Psoas muscle (tissue), 8 donors: ENCODE data around the gene NEK5. TPM values are rescaled to one million over a fixed set of nuclear protein-coding genes. Genes with fewer than 3 reads are reported as not detected.

Experiments used
- ATAC-seq, 4 donors: fragments of 200-7000 bp; cut with Tn5 transposase; one replicate each; pipeline ENCODE4 v1.9.1; 2020; ENCODE audit warnings: moderate library complexity in 3 of 4, mild to moderate bottlenecking in 2 of 4
- DNase-seq, 2 donors: peaks; one replicate each; pipeline ENCODE4 v3.0.0-alpha.2; 2020
- H3K27ac ChIP-seq: fragments of 200-600 bp; one replicate; pipeline ENCODE4 v1.8.0; 2022
- H3K27me3 ChIP-seq, 3 donors: fragments of 200-600 bp in 1 of 3; one replicate each; pipeline versions ENCODE4 v1.6.1 to v1.8.0; 2013 to 2022; ENCODE audit warnings: low read length in 2 of 3, mild to moderate bottlenecking in 2 of 3, moderate library complexity in 1 of 3; ENCODE audit not compliant: insufficient read depth in 3 of 3
- H3K36me3 ChIP-seq, 2 donors: fragments of 200-600 bp in 1 of 2; one replicate each; pipeline versions ENCODE4 v1.6.1 to v1.8.0; 2013 to 2022; ENCODE audit warnings: low read depth in 1 of 2, mild to moderate bottlenecking in 1 of 2, moderate library complexity in 1 of 2; ENCODE audit not compliant: insufficient read depth in 1 of 2
- H3K4me1 ChIP-seq: fragments of 200-600 bp; one replicate; pipeline ENCODE4 v1.8.0; 2022
- H3K4me3 ChIP-seq: fragments of 200-600 bp; one replicate; pipeline ENCODE4 v1.8.0; 2022; ENCODE audit warnings: mild to moderate bottlenecking
- H3K9me3 ChIP-seq: fragments of 200-600 bp; one replicate; pipeline ENCODE4 v1.8.0; 2022
- CTCF ChIP-seq: fragments of 200-600 bp; IDR thresholded peaks from one replicate; pipeline ENCODE4 v1.8.0; 2022; ENCODE audit warnings: antibody characterized with exemption
- WGBS, 3 donors: extraction: QIAGEN DNeasy Blood & Tissue Kit; methylation state at CpG; one replicate each; pipeline versions ENCODE4 v1.1.6 to v1.1.7; 2013; 5-methylcytosine and 5-hydroxymethylcytosine counted together
- intact Hi-C, 2 donors: fragments of 100-400 bp; cut with DNase I; formaldehyde crosslinking; loops; one replicate each; pipeline versions ENCODE4 v1.11.0 to v1.14.2; 2022
- polyA plus RNA-seq, 3 donors: library from polyadenylated mRNA; stranded (reverse); fragments of 200-250 nt; gene quantifications; one replicate each; pipeline ENCODE4 v1.2.3, GENCODE V29; 2013
- total RNA-seq, 4 donors: library from RNA; stranded (reverse); fragmentation: NEBNext Ultra II Directional in 2 of 4; extraction: Animal tissue kit (Norgen Biotek cat#: 25700) in 2 of 4; gene quantifications; one replicate each; pipeline versions ENCODE4 v1.2.1 to v1.2.4, GENCODE V29; 2021 to 2023
- donor health status: healthy with polysubstance abuse.
- donor health status: DM: no; HTN: no; CAD: no; lungs with moderate emphysema.
- donor health status: Bipolar disorder and iron deficiency.
- donor health status: healthy.
- donor health status: DM: yes; HTN: yes; CAD: no.
- donor health status: DM: no; HTN: no; CAD: no.
- donor health status: DM: no; HTN: no; CAD: no.
- donor health status: DM: yes; HTN: yes; CAD: no.

NEK5 gene
- total and polyA plus RNA-seq, 7 donors, result 0.03 to 0.48 (median 0.05) TPM; not detected in 4

DNA sequence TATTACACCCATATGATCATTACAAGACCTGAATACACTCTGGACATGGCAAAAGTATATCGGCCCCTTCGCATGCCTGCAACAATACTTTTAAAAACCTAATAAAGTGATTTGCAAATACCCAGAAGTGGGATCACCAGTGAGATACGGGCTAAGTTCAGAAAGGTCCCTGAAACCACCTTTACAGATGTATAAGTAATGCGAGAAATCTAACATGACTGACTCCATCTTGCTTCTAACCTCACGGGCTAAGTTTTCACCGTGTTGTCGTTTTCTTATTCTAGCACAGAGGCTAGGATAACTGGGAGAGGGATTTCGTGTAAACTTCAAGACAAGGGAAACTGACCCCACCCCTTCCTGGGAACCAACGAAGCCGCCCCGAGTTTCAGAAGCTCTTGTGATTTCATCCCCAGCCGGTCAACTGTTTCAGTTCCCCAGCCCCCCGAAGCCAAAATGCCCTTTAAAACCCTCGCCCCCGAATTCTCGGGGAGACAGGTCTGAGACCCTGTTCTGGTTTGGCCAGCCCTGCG lies 29.8 kb upstream of the NEK5 start:
- Histone ChIP-seq H3K27me3 (no peaks in the 10 kb centered on the region), H3K4me3 (peak overlapping the region; percentile 97), H3K27ac (peak overlapping the region; percentile 76), H3K4me1 (peaks cover 4% of the 10 kb centered on the region), H3K36me3 (peaks cover 0 to 3% of the 10 kb centered on the region in 2 donors), H3K9me3 (no peaks in the 10 kb centered on the region)
- intact Hi-C loops, result no loop called here
- ATAC-seq (peak in 3 of 4 donors; percentile 12 to 47 (median 24)), DNase-seq (peak; percentile 27 to 52)
- 9 to 10% (median 9%) methylated on average over 17 of the region's 17 CpGs for WGBS, 3 donors
- no peak for TF ChIP-seq CTCF

DNA sequence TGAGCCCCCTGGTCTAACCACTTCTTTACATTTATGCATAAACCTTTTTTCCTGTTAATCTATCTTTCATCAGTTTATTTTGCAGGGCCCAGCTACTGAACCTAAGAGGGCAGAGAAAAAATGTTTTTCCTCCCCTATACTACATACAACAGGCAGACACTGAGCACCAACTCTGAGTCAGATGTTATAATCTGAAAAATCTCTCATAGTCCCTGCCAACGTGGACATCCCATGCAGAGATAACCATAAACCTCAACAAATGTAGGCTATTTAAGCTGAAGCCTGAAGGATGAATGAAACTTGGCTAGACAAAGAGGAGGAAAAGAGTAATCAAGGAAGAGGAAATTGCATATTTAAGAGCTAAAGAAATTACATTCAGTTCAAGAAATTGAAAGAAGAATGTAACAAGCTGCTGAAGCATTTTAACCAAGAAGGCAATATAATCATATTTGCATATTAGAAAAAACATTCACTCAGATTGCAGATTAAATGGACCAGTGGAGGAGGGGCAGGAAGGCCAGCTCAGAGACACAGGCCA lies 27.9 kb upstream of the NEK5 start:
- WGBS, 3 donors, result 47 to 51% (median 48%) methylated on average over 1 of the region's 1 CpG
- Histone ChIP-seq H3K27ac (no peak overlapping the region), H3K4me3 (no peak overlapping the region), H3K36me3 (peaks cover 0 to 6% of the 10 kb centered on the region in 2 donors), H3K27me3 (no peaks in the 10 kb centered on the region), H3K9me3 (no peaks in the 10 kb centered on the region), H3K4me1 (peaks cover 4% of the 10 kb centered on the region)
- DNase-seq (no peak), ATAC-seq (no peak)
- intact Hi-C loops, result no loop called here
- no peak for TF ChIP-seq CTCF

DNA sequence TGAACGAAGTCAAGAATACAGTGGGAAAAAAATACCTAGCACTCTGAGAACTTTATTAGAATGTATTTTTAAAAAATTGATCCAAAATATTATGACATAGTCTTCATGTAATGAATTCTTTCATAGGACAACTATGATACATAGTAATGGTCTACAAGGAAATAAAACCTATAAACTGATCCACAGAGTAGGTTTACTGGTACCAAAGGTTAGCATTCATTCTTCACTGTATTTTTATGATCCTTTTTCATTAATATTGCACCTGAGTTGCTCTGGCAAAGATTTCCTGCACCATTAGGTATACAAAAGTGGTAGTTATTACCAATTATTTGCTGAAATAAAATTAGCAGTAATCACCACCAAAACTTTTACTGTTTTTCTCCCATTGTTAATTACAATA lies 26.3 kb upstream of the NEK5 start:
- no peak overlapping the region for H3K4me3 ChIP-seq
- TF ChIP-seq CTCF, result no peak
- intact Hi-C loops, result no loop called here
- ATAC-seq (no peak), DNase-seq (no peak)
- no peaks in the 10 kb centered on the region for H3K27me3 ChIP-seq
- peaks cover 0 to 22% of the 10 kb centered on the region in 2 donors for H3K36me3 ChIP-seq
- 92 to 97% (median 95%) methylated on average over 1 of the region's 1 CpG for WGBS, 3 donors
- H3K27ac ChIP-seq, result no peak overlapping the region
- H3K9me3 ChIP-seq, result no peaks in the 10 kb centered on the region
- H3K4me1 ChIP-seq, result peaks cover 4% of the 10 kb centered on the region

DNA sequence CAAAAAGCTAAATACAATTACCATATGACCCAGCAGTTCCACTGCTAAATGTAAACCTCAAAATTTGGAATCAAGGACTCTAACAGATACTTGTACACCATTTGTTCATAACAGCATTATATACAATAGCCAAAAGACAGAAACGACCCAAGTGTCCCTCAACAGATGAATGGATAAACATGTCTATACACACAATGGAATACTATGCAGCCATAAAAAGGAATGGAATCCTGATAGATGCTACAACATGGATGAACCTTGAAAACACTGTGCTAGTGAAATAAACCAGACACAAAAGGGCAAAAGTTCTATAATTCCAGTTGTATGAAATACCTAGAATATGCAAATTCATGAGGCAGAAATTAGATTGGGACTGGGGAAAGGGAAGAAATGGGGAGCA lies 18.4 kb upstream of the NEK5 start:
- Histone ChIP-seq H3K27me3 (no peaks in the 10 kb centered on the region), H3K9me3 (no peaks in the 10 kb centered on the region), H3K27ac (no peak overlapping the region), H3K4me1 (no peaks in the 10 kb centered on the region), H3K4me3 (no peak overlapping the region), H3K36me3 (peaks cover 0 to 54% of the 10 kb centered on the region in 2 donors)
- ATAC-seq (no peak), DNase-seq (no peak)
- intact Hi-C loops, result no loop called here
- TF ChIP-seq CTCF, result no peak
- 82 to 89% (median 88%) methylated on average over 1 of the region's 1 CpG for WGBS, 3 donors

- DNase-seq (no peak), ATAC-seq (no peak)
- whole genome bisulfite sequencing, 3 donors, result 26 to 58% (median 35%) methylated on average over 2 of the region's 2 CpGs
- no peak for TF ChIP-seq CTCF
- Histone ChIP-seq H3K4me3 (no peak overlapping the region), H3K36me3 (peaks cover 0 to 48% of the 10 kb centered on the region in 2 donors), H3K4me1 (no peaks in the 10 kb centered on the region), H3K27ac (no peak overlapping the region), H3K9me3 (no peaks in the 10 kb centered on the region), H3K27me3 (no peaks in the 10 kb centered on the region)
- intact Hi-C loops, result no loop called here
These were observed 12.4 kb upstream of the NEK5 start for GRCh38 chr13:52141299-52141698.
